ENCODE measurements around the gene GUK1.
"Not testable (repeated sequence)": the region's sequence is repeated elsewhere in the genome, so short reads cannot be mapped to it uniquely, and the experiment has no call there.

DNA sequence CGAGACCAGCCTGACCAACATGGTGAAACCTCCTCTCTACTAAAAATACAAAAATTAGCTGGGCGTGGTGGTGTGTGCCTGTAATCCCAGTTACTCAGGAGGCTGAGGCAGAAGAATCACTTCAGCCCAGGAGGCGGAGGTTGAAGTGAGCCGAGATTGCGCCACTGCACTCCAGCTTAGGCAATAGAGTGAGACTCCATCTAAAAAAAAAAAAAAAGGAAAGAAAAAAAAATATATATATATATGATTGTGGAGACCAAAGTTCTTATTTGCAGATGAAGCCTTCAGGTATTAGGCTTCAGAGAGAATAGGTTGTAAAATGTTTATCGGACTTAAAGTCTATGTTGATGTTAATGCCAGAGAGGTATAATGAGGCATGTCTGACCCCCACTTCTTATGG is 28.8 kb upstream of the GUK1 start:
- TF ChIP-seq, protein P1, sequence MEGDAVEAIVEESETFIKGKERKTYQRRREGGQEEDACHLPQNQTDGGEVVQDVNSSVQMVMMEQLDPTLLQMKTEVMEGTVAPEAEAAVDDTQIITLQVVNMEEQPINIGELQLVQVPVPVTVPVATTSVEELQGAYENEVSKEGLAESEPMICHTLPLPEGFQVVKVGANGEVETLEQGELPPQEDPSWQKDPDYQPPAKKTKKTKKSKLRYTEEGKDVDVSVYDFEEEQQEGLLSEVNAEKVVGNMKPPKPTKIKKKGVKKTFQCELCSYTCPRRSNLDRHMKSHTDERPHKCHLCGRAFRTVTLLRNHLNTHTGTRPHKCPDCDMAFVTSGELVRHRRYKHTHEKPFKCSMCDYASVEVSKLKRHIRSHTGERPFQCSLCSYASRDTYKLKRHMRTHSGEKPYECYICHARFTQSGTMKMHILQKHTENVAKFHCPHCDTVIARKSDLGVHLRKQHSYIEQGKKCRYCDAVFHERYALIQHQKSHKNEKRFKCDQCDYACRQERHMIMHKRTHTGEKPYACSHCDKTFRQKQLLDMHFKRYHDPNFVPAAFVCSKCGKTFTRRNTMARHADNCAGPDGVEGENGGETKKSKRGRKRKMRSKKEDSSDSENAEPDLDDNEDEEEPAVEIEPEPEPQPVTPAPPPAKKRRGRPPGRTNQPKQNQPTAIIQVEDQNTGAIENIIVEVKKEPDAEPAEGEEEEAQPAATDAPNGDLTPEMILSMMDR (IDR thresholded peaks at IDR 0.05): not testable (repeated sequence)
- not testable (repeated sequence) for TF ChIP-seq POLR2AphosphoS5 (IDR thresholded peaks at IDR 0.05; ENCODE audit: insufficient read depth in 1 of 2, low read depth in 1 of 2)

Data from vagina (tissue), 2 donors.